ENCODE measurements around the gene MIA3.

The MIA3 gene

DNA sequence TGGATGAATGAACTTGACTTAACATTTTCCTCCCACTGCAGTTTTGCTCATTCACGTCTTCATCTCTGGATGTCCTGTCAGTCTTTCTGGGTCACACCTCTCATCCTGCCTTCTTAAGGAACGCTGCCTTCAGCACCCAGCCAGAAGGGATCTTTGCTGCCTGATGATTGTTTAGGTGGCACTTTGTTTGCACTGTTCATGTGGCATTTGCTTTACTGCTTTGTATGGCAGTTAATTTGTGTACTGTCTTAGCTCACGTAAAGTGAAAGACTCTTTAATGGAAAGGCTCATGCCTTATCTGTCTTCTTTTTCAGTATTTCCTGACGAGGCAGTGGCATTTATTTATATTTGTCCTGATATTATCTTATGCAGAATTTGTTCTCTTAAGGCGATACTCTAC, 4.9 kb downstream of the MIA3 start:
- TF ChIP-seq, protein P1, sequence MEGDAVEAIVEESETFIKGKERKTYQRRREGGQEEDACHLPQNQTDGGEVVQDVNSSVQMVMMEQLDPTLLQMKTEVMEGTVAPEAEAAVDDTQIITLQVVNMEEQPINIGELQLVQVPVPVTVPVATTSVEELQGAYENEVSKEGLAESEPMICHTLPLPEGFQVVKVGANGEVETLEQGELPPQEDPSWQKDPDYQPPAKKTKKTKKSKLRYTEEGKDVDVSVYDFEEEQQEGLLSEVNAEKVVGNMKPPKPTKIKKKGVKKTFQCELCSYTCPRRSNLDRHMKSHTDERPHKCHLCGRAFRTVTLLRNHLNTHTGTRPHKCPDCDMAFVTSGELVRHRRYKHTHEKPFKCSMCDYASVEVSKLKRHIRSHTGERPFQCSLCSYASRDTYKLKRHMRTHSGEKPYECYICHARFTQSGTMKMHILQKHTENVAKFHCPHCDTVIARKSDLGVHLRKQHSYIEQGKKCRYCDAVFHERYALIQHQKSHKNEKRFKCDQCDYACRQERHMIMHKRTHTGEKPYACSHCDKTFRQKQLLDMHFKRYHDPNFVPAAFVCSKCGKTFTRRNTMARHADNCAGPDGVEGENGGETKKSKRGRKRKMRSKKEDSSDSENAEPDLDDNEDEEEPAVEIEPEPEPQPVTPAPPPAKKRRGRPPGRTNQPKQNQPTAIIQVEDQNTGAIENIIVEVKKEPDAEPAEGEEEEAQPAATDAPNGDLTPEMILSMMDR (IDR thresholded peaks at IDR 0.05) = no peak

GRCh38 chr1:222623458-222623857, 5.6 kb downstream of the MIA3 start:
- TF ChIP-seq, protein P1 (IDR thresholded peaks at IDR 0.05) = no peak

DNA sequence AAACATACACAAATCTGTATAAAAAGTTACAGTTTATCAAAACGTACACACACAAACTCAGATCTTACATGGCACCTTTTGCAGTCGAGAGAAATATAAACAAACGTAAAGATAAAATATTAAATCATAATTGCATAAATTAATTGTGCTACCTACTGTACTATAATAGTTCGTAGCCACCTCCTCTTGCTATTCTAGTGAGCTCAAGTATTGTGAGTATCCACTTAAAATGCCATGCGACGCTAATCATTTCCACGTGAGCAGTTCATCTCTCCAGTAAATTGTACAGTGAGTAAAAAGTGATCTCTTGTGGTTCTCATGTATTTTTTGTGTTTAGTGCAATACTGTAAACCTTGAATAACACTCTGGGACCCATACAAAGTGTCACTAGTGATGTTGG, 6.3 kb downstream of the MIA3 start:
- TF ChIP-seq, protein P1 (IDR thresholded peaks at IDR 0.05) = no peak

- TF ChIP-seq, protein P1 (IDR thresholded peaks at IDR 0.05) = no peak
Measured at GRCh38 chr1:222627232-222627631, 9.3 kb downstream of the MIA3 start.

DNA sequence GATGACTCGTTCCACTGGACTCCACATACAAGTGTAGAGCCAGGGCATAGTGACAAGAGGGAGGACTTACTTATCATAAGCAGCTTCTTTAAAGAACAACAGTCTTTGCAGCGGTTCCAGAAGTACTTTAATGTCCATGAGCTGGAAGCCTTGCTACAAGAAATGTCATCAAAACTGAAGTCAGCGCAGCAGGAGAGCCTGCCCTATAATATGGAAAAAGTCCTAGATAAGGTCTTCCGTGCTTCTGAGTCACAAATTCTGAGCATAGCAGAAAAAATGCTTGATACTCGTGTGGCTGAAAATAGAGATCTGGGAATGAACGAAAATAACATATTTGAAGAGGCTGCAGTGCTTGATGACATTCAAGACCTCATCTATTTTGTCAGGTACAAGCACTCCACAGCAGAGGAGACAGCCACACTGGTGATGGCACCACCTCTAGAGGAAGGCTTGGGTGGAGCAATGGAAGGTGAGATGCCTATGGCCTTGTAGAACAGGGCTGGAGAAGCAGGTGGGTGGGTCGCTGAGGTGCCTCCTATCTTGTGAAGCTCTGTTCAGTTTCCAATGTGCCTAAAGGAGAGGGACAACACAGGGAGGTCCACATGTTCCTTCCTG, 12.1 kb downstream of the MIA3 start:
- TF ChIP-seq, protein P1 (IDR thresholded peaks at IDR 0.05) = no peak

DNA sequence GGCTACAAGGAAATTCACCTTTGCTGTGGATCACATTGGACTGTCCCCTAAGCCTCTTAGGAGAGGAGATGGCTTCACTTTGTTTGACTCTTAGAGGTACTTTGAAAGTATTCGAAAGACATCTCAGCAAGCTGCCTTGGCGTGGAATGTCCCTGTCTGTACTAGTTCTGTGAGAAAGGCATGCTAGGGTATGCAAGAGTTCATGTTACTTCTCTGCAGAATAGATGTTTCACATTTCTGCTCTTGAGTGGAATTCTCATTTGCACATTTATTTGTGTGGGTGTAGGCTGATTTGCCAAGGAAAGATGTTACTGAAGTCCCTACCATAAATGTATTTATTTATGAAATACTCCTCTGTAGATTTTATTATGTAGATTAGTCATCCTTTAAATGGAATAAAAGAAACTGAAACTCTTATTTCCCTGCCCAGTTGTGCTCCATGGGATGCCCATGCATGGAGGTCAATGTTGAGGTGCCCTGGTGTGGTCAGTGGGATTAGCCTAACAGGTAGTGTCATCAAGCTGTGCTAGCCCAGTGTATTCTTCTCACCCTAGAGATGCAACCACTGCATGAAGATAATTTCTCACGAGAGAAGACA, 13.8 kb downstream of the MIA3 start:
- TF ChIP-seq, protein P1 (IDR thresholded peaks at IDR 0.05) = no peak

DNA sequence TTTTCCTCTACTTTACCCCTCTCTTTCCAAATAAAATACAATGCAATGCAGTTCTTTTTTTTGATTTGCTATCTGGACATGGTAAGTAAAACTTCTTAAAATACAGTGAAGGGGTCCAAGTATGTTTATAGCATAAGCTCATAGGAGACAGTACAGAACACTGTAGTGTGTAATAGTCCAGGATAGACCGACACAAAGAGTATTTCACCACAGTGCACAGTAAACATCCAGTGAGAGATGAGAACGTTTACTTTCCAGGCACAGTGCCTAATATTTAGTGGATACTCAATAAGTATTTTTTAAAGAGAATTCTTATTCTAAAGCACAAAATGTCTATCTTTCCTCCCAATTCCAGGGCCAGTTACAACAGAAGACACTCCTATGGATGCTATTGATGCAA, 14.9 kb downstream of the MIA3 start:
- TF ChIP-seq, protein P1 (IDR thresholded peaks at IDR 0.05) = no peak

All from LNCAP (cell line).